Left colon (tissue), 2 donors: ENCODE data around the gene ZBTB20. TPM values are rescaled to one million over a fixed set of nuclear protein-coding genes. Genes with fewer than 3 reads are reported as not detected.
"Not testable (repeated sequence)": the region's sequence is repeated elsewhere in the genome, so short reads cannot be mapped to it uniquely, and the experiment has no call there.

Experiments
- ATAC-seq: fragments of 200-7000 bp; cut with Tn5 transposase; one replicate; pipeline ENCODE4 v1.9.1; 2020; ENCODE audit warnings: mild to moderate bottlenecking, moderate library complexity
- DNase-seq, 2 donors: peaks; one replicate each; pipeline ENCODE4 v3.0.0-alpha.2; 2020
- intact Hi-C, 2 donors: fragments of 100-400 bp; cut with DNase I in 1 of 2; cut with micrococcal nuclease in 1 of 2; formaldehyde crosslinking; loops; one replicate each; pipeline versions ENCODE4 v1.11.2 to v1.14.0; 2022; cut with DNase I, micrococcal nuclease
- total RNA-seq, 2 donors: library from RNA; stranded (reverse); fragmentation: NEBNext Ultra II Directional; extraction: Animal tissue kit (Norgen Biotek cat#: 25700); gene quantifications; one replicate each; pipeline ENCODE4 v1.2.1, GENCODE V29; 2021
- donor health status: DM: no; HTN: no; CAD: no.
- donor health status: DM: yes; HTN: yes; CAD: no.

The ZBTB20 gene
- total RNA-seq, 2 donors from 2014 or later = 27.1 to 27.3 TPM

DNA sequence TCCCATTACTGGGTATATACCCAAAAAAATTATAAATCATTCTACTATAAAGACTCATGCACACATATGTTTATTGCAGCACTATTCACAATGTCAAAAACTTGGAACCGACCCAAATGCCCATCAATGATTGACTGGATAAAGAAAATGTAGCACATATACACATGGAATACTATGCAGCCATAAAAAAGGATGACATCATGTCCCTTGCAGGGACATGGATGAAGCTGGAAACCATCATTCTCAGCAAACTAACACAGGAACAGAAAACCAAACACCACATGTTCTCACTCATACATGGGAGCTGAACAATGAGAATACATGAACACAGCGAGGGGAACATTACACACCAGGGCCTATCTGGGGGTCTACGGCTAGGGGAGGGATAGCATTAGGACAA lies 467.3 kb downstream of the ZBTB20 start:
- ATAC-seq, intact Hi-C loops, DNase-seq: not testable (repeated sequence)

DNA sequence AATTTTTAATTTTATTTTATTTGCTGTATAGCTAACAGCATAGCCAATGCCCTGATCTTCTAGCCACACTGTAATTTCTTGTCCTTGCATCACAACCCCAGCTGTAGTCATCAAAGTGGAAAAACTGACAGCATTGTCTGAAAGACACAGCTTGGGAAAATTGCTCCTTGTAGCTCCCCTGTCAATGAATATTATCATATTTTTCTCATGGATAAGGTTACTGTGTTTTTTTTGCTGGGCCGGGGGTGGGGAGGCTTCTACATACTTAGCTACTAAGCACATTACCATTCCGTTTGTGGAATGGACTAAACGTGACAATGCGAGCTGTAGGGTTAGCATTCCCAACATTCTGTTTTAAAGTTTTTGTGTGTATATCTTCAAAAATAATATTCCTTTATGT lies 472.0 kb downstream of the ZBTB20 start:
- ATAC-seq (no peak), DNase-seq (no peak)
- intact Hi-C loops = no loop called here

DNA sequence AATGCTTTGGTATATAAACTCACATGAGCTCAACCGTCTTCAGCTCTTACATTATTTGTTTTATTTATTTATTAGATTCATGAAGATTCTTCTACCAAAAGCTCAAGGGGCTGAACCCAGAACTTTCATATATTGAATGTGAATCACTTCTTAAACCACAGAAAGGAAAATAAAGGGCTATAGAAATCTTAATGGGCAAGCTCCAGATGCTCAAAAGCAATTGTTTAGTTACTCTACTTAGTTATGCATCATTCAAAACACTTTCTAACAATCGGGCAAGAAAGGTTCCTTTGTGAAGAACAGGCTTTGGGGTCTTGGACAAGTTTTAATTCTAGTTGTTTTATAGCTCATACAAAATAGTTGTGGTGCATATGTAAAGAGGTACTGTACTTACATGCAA lies 473.1 kb downstream of the ZBTB20 start:
- no peak for ATAC-seq
- intact Hi-C loops = no loop called here

DNA sequence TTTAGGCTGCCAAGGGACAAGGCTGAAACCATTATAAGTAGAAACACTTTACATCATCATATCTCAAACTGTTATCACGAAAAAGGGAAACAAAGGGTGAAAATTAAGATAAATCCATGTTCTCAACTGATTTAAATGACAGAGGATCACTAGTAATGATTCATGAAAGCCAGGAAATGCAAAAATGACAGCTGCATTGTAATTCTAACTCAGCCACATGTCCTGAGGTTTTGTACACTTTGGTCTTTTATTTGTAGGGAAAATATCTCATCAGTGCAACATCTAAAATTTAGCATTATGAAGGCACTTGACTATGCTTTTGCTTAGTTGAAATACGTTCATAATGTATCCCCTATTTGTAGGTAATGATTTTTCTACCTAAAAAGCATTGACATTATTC lies 473.6 kb downstream of the ZBTB20 start:
- no peak for ATAC-seq
- no peak for DNase-seq
- intact Hi-C loops = no loop called here

More for the DNA sequence above, 473.1 kb downstream of the ZBTB20 start:
- DNase-seq = no peak

DNA sequence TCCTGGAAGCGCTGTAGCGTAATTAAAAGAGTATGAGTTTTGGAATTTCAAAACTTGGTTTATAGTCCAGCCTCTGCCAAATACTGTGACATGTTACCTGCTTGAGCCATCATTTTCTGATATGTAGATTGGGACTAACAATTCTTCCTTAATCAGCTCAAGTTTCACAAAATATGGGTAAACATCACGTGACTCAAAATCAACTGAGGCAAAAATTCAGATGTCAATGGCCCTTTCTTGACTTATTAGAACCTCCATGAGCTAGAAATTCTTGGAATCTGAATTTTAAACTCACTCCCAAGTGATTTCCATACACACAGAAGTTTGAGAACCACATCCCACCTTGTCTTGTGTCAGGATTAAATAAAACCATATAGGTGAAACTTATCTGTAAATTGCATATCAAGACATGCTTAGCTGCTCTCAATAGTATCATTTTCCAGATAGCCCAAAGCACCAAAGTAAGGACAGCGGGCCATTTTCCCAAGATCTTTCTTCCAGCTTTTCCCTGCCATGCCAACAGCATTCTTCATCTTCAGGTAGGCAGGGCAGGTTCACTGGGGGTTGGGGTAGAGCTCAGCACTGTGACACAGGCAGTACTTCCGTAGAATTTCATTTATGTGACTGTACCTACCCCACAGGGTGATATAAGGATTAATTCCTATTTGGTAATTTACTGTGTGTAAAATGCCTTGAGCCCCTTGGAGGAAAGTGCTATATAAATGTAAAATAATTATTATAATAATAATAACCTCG lies 474.2 kb downstream of the ZBTB20 start:
- DNase-seq = no peak
- no peak for ATAC-seq
- intact Hi-C loops = no loop called here

DNA sequence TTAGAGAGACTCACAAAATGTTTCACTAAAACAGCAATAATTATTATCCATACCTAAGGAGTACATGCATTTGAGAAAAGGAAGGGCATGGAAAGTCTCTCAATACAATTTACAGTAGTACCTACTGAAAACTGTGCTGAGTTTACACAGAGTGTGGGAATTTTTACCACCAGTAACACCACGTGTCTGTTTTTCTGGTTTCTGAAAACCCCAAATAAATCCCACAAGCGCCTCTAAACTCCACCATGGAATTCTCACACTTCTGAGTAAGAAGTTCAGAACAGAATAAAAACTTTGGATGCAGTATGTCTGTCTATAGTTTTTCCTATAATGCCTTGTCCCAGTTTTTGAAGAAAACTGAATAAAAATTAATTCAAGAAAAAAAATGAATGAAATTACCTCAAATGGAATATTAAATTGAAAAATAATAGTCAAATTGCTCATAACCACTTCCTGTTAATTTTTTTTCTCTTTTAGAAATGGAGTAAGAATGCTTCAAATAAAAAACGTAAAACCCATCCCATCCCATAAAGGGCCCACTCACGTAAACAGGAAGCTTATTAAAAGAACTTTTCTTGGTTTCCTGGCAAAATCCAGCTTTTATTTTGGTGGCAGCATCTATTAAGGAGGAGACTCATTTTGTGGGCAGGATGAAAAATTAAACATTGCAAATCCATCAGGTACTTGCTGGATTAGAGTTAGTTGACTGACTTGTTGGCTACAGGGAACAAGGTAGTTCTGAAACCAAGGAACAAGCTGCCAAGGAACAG lies 475.2 kb downstream of the ZBTB20 start:
- ATAC-seq (no peak), DNase-seq (no peak)
- intact Hi-C loops = no loop called here

DNA sequence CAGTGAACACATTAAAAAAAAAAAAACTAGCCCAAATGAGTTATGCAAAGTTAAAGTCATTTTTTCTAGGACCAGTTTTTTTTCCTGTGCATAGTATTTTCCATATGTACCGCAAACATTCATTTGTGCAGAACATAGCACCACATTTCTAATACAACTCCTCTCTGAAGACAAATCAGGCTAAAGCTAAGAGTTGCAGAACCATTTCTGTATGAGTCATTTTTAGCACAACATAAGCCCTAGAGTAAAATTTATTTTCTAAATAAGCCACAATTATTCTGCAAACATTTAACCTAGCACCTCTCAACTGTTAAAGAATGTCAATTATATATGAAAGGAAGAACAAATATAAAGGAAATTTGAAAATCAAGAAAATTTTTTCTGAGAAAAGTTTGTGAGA lies 477.5 kb downstream of the ZBTB20 start:
- DNase-seq (no peak), ATAC-seq (no peak)
- intact Hi-C loops = no loop called here

DNA sequence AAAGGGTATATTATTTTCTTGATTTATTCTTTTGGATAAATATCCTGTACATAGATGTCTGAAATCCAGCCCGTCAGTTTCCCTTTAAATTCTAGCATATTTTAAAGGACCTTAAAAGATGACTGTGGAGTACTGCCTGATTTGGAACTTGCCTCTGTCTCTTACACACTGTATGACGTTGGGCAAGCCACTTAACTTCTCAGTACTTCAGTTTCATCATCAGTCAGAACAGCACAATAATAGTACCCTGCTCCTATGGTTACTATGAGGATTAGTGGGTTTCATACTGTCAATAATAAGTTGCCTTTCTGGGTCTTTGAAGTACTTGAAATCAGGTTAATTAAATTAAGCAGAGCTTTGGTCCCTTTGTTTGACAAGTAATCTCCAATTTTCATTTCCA lies 479.0 kb downstream of the ZBTB20 start:
- DNase-seq (no peak), ATAC-seq (no peak)
- intact Hi-C loops = no loop called here

DNA sequence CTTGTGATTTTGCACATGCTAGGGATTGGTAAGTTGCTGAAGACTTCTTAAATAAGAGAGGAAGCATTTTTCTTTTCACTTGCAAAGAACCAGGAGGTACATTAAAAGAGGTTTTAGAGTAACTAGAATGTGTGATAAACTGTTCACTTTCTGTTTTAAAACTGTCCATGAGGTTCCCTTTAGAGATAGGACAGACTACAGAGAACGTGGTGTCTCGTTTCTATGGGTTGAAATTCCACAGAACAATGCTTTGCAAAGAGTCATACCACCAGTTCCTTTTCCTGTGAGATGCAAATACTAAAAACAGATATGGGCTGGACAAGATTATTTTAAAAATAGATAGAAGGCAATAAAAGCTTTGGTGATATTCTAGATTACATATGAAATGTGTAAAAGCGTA lies 480.5 kb downstream of the ZBTB20 start:
- DNase-seq (no peak), ATAC-seq (no peak)
- intact Hi-C loops = no loop called here

DNA sequence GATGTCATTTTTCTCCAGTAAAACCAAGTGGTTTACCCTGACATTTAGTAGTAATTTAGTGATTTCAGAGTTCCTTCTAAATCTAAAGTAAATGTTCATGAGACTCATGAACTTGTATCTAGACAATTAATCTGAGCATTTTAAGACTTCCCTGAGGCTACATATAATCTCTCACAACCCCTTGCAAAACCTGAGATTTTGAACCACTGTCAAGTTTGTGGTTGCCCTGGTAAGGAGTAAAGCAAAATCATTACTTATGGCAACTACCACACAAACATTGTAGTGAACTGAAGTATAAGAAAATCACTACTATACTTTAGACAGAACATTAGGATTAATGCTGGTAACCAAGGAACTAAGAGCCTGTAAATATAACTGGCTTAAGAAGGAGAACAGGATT lies 483.1 kb downstream of the ZBTB20 start:
- intact Hi-C loops = no loop called here
- ATAC-seq = no peak
- DNase-seq = no peak

DNA sequence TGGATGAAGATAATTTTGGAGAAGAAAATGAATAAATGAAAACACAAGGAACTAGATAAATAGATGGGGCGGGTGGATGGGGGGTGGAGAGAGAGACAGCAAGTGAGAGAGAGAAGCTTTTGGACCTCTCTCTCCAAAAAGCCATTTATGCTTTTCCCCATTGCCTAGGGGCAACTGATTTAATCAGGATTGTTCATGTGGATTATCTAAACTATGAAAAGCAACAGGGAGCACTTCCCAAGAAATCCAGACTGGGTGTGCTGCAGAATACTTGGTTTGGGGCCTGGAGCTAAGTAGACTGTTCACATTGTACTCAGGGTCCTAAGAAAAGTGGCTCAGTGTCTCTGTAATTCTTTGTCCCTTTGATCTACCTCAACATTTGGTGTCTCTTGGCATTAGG lies 486.3 kb downstream of the ZBTB20 start:
- ATAC-seq = no peak

DNA sequence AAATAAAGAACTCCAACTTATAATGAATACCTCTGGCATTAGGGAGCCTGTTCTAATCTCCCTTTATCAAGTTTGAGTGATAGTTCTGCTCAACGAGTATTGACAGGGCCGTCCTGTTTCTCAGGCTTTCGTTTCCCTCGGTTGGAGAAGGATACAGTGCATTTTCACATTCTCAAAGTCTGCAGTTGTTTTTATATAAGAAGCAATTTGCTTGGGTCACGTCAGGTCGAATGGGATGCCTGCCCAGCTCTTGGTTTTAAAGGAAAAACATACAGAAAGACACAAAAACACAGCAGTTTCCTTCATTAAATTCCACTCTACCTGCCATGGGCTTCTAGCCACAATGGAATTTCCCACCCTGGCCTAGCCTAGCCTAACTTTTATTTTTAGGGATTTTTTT lies 487.0 kb downstream of the ZBTB20 start:
- ATAC-seq (no peak), DNase-seq (peak in 1 of 2 donors; percentile 7)
- intact Hi-C loops = no loop called here

More for the DNA sequence above, 486.3 kb downstream of the ZBTB20 start:
- intact Hi-C loops = no loop called here
- DNase-seq = no peak

DNA sequence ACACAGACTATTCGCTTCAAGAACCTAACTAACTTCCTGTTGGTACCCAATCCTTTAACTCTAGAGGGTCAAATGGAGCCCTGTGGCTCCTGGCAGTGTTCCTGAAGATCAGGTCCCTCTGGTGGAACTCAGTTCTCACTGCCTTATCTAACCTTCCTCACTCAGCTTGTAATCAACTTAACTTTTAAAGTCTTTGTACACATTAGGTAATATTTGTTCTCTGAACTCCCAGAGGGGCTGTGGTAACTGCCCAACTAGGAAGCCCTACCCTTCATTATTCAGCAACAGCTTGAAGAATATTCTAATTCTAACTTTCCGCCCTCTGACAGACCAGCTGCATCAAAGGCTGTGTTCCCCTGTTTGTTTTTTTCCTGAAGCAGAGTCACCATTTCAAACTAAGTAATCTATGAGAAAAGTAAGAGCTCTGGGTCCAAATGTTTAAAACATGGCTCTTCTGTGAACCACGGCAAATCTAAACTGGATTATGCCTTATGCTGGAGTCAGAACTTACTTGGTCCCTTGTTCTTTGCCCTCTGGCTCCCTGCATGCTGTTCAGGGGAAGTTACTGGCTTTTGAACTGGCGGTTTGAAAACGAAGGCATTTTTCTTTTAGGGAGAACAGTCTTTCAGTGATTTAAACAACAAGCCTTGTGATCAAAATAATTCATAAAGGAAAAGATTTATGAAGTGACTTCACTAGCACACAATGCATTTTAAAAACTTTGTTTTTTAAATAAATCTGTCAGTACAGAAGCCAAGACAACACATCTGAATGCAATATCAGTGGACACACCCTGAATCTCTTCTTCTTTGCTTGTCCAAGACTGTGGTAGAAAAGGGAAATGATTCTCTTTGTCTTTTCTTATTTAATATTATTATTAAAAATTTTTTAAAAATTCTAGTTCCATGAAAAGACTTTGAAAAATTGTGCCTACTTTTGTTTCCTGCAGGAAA lies 487.7 kb downstream of the ZBTB20 start:
- DNase-seq (no peak), ATAC-seq (no peak)

DNA sequence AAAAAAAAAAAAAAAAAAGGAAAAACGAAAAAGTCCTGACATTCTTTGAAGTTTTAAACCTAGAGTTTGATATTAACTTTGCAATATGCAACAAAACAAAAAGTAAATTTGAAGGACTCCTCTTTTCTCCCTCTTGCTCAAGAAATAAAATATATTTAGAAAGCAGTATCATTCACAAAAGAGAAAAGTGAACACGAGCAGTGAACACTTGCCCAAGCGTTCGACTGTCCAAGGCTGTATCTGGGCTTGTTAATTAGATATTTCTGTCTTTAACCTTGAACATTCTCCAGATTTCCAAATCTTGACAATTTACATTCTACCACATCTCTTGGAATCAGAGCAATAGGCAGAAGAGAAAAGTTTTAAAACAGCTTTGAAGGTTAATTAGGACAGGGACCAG lies 495.5 kb downstream of the ZBTB20 start:
- intact Hi-C loops = no loop called here
- DNase-seq = no peak
- no peak for ATAC-seq

More for the DNA sequence above, 487.7 kb downstream of the ZBTB20 start:
- intact Hi-C loops = no loop called here

DNA sequence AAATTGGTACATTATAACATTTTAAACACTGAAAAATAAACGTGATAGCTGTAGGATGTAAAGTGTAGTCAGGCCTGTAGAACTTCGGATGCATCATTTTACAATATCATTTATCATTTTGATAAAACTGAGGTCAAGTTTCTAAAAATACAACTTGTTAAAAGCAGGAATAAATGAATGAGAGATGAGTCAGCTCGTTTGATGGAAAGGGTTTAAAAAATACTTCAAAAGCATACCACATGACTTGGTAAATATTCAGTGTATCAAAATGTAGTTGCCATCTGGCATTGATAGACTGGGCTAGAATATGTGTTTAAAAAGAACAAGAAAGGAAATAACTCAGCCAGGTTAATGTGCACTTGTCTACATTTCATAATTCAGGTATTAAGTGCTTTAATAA lies 496.3 kb downstream of the ZBTB20 start:
- DNase-seq (no peak), ATAC-seq (no peak)
- intact Hi-C loops = no loop called here

DNA sequence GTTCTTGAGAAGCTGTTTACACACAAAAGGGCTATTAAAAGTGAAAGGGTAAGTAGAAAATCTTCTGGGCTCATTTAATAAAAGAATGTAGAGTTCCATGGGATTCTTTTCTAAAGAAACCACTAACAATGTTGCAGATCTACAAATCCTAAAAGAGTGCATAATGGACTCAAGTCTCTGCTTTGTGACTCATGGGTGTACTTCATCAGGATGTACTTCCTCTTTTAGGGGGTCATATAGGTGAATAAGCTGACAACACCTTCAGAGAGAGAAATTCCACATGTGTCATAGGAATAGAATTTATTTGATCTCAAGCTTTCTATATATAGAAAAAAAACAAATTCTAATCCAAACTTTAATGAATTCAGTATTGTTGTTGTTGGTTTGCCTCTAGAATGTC lies 497.8 kb downstream of the ZBTB20 start:
- DNase-seq (no peak), ATAC-seq (no peak)
- intact Hi-C loops = no loop called here

DNA sequence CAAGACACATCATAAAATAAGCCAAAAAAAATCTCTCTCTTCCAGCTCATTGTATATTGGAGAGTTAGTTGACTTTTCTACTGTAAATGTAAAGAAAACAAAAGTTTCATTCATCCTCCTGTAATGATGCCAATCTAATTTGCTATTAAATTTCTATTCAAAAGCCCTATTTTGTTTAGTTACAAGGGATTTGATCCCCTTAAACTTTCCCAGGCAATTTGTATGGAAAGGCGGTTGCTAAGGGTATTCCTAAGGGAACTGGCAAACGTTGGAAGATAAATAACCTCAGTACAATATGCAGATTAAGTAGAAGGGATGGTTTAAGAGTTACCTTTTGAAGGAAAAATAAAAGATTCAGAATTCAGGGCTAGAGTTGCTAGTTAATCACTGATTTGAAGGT lies 500.6 kb downstream of the ZBTB20 start:
- ATAC-seq = no peak
- intact Hi-C loops = no loop called here
- no peak for DNase-seq

DNA sequence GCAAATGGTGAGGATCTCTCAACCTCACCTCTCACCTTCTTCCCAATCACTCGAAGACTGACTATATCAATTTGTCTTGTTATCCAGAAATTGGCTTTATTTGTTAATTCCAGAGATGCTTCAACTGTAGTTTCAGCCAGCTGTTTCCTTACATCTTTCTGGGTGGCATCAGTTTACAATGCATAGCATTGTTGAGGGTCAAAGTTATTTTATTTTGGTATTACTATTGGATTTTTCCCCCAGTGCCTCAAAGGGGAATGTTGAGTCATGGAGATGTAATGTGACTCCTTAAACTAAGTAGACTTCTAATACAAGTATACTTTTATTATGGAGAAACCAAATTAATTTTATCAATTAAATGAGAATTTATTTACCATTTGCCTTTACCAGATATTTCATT lies 501.7 kb downstream of the ZBTB20 start:
- intact Hi-C loops = no loop called here
- ATAC-seq = no peak
- DNase-seq = no peak

DNA sequence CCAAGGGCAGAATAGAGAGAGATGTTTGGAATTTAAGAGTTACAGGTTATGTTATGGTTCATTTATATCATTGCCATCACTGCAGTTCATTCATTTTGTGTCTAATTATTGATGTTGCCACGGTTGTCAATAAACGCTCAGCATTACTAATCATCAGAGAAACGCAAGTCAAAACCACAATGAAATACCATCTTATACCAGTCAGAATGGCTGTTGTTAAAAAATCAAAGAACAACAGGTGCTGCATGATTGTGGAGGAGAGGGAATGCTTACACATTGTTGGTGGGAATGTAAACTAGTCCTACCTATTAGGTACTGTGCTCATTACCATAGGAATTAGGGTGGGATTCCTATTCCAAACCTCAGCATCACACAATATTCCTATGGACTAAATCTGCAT lies 502.7 kb downstream of the ZBTB20 start:
- ATAC-seq = no peak
- intact Hi-C loops = no loop called here
- DNase-seq = no peak
